Ascending aorta (tissue), 2 donors: ENCODE results near the gene LHX2. TPM values are rescaled to one million over a fixed set of nuclear protein-coding genes. Genes with fewer than 3 reads are reported as not detected.
A peak's percentile ranks its signal among the peaks of the same experiment; 100 is the strongest.

Experiments used
- DNase-seq, 2 donors: peaks; one replicate each; pipeline ENCODE4 v3.0.0-alpha.2; 2019; ENCODE audit warnings: low spot score in 2 of 2
- H3K27ac ChIP-seq, 2 donors: fragments of 200-600 bp; sonication (generic); one replicate each; pipeline ENCODE4 v1.5.1; 2016 to 2017; ENCODE audit warnings: mild to moderate bottlenecking in 1 of 2
- H3K27me3 ChIP-seq: fragments of 200-600 bp; sonication (generic); one replicate; pipeline ENCODE4 v1.5.1; 2017
- H3K36me3 ChIP-seq, 2 donors: fragments of 200-600 bp; sonication (generic); one replicate each; pipeline ENCODE4 v1.5.1; 2016
- H3K4me1 ChIP-seq, 2 donors: fragments of 200-600 bp; sonication (generic); one replicate each; pipeline ENCODE4 v1.5.1; 2016 to 2017; ENCODE audit warnings: mild to moderate bottlenecking in 1 of 2
- H3K4me3 ChIP-seq, 2 donors: fragments of 200-600 bp; sonication (generic); one replicate each; pipeline ENCODE4 v1.5.1; 2016 to 2017; ENCODE audit warnings: mild to moderate bottlenecking in 1 of 2
- H3K9me3 ChIP-seq, 2 donors: fragments of 200-600 bp; sonication (generic); one replicate each; pipeline ENCODE4 v1.5.1; 2016
- intact Hi-C: fragments of 100-400 bp; cut with DNase I; formaldehyde crosslinking; loops from one replicate; pipeline ENCODE4 v1.15.1; 2023
- total RNA-seq: library from RNA; depleted of rRNA; stranded (reverse); fragments of >200 nt; gene quantifications from one replicate; pipeline ENCODE4 v1.1.0, GENCODE V29; 2016
- TF ChIP-seq, protein P1 (sequence below), 3 experiments: fragments of 200-600 bp in 2 of 3; fragments of 450-650 bp in 1 of 3; sonication (generic) in 2 of 3; IDR thresholded peaks; one replicate each; pipeline ENCODE4 v1.5.1; 2016 to 2019; ENCODE audit warnings: antibody characterized with exemption in 3 of 3, mild to moderate bottlenecking in 1 of 3, moderate library complexity in 1 of 3

LHX2 gene
- total RNA-seq, 1 donor from 2014 or later, result not detected

DNA sequence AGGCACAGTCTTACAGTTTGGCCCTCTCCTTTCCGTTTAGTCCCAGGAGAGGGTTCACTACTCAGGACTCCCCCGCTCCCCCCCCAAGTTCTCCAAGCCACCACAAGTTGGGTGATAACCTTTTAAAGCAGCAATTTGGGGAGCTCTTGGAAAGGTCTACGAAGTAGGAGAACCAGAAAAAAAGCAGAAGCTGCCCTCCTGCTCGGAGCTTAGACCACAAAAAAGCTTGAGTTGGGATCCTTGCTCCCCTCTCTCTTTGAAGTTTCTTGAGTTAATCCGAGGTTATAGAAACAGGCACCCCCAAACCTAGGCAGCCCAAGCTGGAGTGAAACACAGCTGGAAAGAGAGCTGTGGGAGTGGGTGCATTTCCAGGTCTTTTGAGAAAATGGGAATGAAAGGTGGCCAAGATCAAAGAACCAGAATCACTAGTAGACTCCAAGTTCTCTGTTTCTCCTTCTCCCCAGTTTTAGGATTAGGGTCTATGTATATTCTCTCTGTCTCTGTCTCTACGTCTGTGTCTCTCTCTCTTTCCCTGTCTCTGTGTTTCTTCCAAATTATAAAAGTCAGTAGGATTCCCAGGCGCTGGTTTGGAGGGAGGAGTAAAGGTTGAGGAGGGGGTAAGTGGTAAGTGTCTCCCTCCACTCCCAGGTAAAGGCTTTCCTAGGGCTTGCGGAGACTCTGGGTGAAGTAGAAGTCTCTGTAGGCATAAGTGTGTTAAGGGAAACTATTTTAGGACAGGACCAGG is 2.8 kb downstream of the LHX2 start:
- DNase-seq, result no peak
- Histone ChIP-seq H3K27ac (no peak overlapping the region), H3K27me3 (peaks cover 58% of the 10 kb centered on the region), H3K36me3 (no peaks in the 10 kb centered on the region), H3K4me1 (peaks cover 14 to 36% of the 10 kb centered on the region in 2 donors), H3K4me3 (no peak overlapping the region), H3K9me3 (no peaks in the 10 kb centered on the region)
- TF ChIP-seq, protein P1, sequence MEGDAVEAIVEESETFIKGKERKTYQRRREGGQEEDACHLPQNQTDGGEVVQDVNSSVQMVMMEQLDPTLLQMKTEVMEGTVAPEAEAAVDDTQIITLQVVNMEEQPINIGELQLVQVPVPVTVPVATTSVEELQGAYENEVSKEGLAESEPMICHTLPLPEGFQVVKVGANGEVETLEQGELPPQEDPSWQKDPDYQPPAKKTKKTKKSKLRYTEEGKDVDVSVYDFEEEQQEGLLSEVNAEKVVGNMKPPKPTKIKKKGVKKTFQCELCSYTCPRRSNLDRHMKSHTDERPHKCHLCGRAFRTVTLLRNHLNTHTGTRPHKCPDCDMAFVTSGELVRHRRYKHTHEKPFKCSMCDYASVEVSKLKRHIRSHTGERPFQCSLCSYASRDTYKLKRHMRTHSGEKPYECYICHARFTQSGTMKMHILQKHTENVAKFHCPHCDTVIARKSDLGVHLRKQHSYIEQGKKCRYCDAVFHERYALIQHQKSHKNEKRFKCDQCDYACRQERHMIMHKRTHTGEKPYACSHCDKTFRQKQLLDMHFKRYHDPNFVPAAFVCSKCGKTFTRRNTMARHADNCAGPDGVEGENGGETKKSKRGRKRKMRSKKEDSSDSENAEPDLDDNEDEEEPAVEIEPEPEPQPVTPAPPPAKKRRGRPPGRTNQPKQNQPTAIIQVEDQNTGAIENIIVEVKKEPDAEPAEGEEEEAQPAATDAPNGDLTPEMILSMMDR (IDR thresholded peaks at IDR 0.05), result no peak
- intact Hi-C loops, result no loop called here

DNA sequence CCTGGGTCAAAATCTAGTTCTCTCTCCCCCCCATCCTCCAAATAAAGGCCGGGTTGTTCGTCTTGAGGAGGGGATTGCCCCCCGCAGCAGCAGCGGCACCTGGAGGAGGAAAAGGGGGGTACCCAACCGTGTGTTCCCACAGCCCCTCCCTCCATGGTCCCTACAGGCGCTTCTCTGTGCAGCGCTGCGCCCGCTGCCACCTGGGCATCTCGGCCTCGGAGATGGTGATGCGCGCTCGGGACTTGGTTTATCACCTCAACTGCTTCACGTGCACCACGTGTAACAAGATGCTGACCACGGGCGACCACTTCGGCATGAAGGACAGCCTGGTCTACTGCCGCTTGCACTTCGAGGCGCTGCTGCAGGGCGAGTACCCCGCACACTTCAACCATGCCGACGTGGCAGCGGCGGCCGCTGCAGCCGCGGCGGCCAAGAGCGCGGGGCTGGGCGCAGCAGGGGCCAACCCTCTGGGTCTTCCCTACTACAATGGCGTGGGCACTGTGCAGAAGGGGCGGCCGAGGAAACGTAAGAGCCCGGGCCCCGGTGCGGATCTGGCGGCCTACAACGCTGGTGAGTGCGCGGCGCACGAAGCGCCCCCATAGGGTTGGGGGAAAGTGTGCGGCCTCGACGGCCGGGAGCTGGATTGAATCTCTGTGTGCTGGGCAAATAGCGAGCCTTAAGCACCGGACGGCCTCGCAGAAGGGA is 3.5 kb downstream of the LHX2 start:
- no peak for DNase-seq
- peaks cover 55% of the 10 kb centered on the region for H3K27me3 ChIP-seq
- H3K4me1 ChIP-seq, result peaks cover 14 to 36% of the 10 kb centered on the region in 2 donors
- intact Hi-C loops, result no loop called here
- no peak overlapping the region for H3K4me3 ChIP-seq
- no peak overlapping the region for H3K27ac ChIP-seq
- TF ChIP-seq, protein P1 (IDR thresholded peaks at IDR 0.05), result no peak
- H3K36me3 ChIP-seq, result no peaks in the 10 kb centered on the region
- no peaks in the 10 kb centered on the region for H3K9me3 ChIP-seq

- H3K4me1 ChIP-seq, result peaks cover 14 to 35% of the 10 kb centered on the region in 2 donors
- intact Hi-C loops, result no loop called here
- no peaks in the 10 kb centered on the region for H3K9me3 ChIP-seq
- DNase-seq, result no peak
- peaks cover 56% of the 10 kb centered on the region for H3K27me3 ChIP-seq
- H3K36me3 ChIP-seq, result no peaks in the 10 kb centered on the region
- H3K27ac ChIP-seq, result no peak overlapping the region
- TF ChIP-seq, protein P1 (IDR thresholded peaks at IDR 0.05), result no peak
- H3K4me3 ChIP-seq, result no peak overlapping the region
Observed at GRCh38 chr9:124015661-124016131, 4.1 kb downstream of the LHX2 start.

DNA sequence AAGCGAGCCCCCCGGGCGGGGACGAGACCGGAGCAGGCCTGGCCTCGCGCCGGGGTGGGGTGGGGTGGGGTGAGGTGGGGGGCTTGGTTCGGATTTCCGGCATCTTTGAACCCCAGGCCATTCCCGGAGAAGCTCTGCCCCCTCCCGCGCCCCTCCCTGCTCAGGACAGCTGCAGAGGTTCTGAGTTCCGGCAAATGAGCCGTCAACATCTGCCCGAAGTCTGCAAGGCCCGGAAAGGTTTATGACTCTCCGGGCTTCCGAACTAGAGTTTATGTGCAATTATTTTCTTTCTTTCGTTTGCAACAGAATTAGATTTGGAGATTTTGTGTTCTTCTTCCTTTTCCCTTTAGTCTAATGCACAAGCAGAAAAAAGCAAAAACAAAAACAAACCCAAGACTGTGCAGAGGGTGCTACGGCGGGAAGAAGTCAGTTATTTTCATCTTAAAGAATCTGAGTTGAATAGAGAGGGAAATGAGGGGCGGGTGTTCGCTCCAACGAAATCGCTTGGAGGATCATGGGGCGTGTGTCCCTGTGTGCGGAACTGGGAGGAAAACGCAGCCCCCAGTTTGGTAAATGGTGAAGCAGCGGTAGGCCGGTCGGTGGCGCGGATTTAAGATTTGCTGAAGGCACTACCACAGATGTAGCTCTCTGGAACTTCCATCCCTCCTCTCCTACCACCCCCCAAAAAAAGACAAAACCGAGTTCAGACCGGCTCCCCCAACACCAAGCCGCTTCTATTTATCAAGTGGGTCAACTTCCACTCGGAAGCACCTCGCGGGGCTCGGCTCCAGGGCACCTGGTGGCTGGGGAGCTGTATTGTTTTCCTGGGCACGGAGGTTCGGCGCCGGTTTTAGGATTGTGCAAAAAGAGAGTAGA is 4.8 kb downstream of the LHX2 start:
- intact Hi-C loops, result no loop called here
- Histone ChIP-seq H3K9me3 (no peaks in the 10 kb centered on the region), H3K4me1 (peaks cover 14 to 31% of the 10 kb centered on the region in 2 donors), H3K27me3 (peaks cover 63% of the 10 kb centered on the region), H3K27ac (no peak overlapping the region), H3K36me3 (no peaks in the 10 kb centered on the region), H3K4me3 (peak overlapping the region in 1 of 2 donors; percentile 48)
- TF ChIP-seq, protein P1 (IDR thresholded peaks at IDR 0.05), result no peak
- no peak for DNase-seq
